GM23338 (cell line): ENCODE measurements around the gene TMPRSS13. TPM values are rescaled to one million over a fixed set of nuclear protein-coding genes. Genes with fewer than 3 reads are reported as not detected.

Experiments used
- ATAC-seq: fragments of 200-7000 bp; cut with Tn5 transposase; 3 replicates; pipeline ENCODE4 v1.9.1; 2020
- DNase-seq: peaks from one replicate; pipeline ENCODE4 v3.0.0-alpha.2; 2015; ENCODE audit warnings: low spot score
- H2AFZ ChIP-seq: fragments of 200-600 bp; sonication (generic); 2 replicates; pipeline ENCODE4 v1.8.0; 2016; ENCODE audit warnings: antibody characterized with exemption, mild to moderate bottlenecking, moderate library complexity
- H3F3A ChIP-seq: fragments of 200-600 bp; sonication (generic); replicated peaks from 2 replicates; pipeline ENCODE4 v1.8.0; 2017; ENCODE audit warnings: antibody characterized with exemption, mixed run types, low read depth
- H3K27ac ChIP-seq: fragments of 200-600 bp; sonication (generic); 2 replicates; pipeline ENCODE4 v1.6.1; 2016; ENCODE audit warnings: low read depth
- H3K27me3 ChIP-seq: fragments of 200-600 bp; sonication (generic); 2 replicates; pipeline ENCODE4 v1.8.0; 2016; ENCODE audit warnings: mild to moderate bottlenecking, mixed run types, moderate library complexity; ENCODE audit not compliant: insufficient read depth
- H3K36me3 ChIP-seq: fragments of 200-600 bp; sonication (generic); 2 replicates; pipeline ENCODE4 v1.8.0; 2016; ENCODE audit warnings: mild to moderate bottlenecking; ENCODE audit not compliant: insufficient read depth
- H3K4me1 ChIP-seq: fragments of 200-600 bp; sonication (generic); 2 replicates; pipeline ENCODE4 v1.8.0; 2016; ENCODE audit warnings: mild to moderate bottlenecking, moderate library complexity; ENCODE audit not compliant: insufficient read depth
- H3K4me2 ChIP-seq: fragments of 200-600 bp; sonication (generic); 2 replicates; pipeline ENCODE4 v1.7.1; 2017; ENCODE audit warnings: mixed run types
- H3K4me3 ChIP-seq: fragments of 200-600 bp; sonication (generic); 2 replicates; pipeline ENCODE4 v1.6.1; 2016; ENCODE audit warnings: mixed run types
- H3K79me2 ChIP-seq: fragments of 200-600 bp; sonication (generic); replicated peaks from 2 replicates; pipeline ENCODE4 v1.8.0; 2017; ENCODE audit warnings: mild to moderate bottlenecking; ENCODE audit not compliant: insufficient read depth
- H3K9me2 ChIP-seq: fragments of 200-600 bp; sonication (generic); 2 replicates; pipeline ENCODE4 v1.8.0; 2017; ENCODE audit not compliant: insufficient read depth
- H4K20me1 ChIP-seq: fragments of 200-600 bp; sonication (generic); replicated peaks from 2 replicates; pipeline ENCODE4 v1.8.0; 2017; ENCODE audit warnings: mild to moderate bottlenecking; ENCODE audit not compliant: insufficient read depth
- H3K27ac Mint-ChIP-seq: 2 replicates; pipeline ENCODE4 v1.8.0; 2020; ENCODE audit warnings: inconsistent platforms, mild to moderate bottlenecking, moderate library complexity, mixed read lengths
- H3K27me3 Mint-ChIP-seq: 3 replicates; pipeline ENCODE4 v1.8.0; 2022; ENCODE audit warnings: low read depth, mild to moderate bottlenecking, moderate library complexity, mixed read lengths, inconsistent platforms; ENCODE audit not compliant: insufficient read depth, poor library complexity
- H3K36me3 Mint-ChIP-seq: 3 replicates; pipeline ENCODE4 v1.8.0; 2021; ENCODE audit warnings: low read depth, mild to moderate bottlenecking, inconsistent platforms, moderate library complexity, mixed read lengths
- H3K4me1 Mint-ChIP-seq: 3 replicates; pipeline ENCODE4 v1.8.0; 2020; ENCODE audit warnings: mild to moderate bottlenecking, inconsistent platforms, mixed read lengths
- H3K4me3 Mint-ChIP-seq: 3 replicates; pipeline ENCODE4 v1.8.0; 2021; ENCODE audit warnings: moderate library complexity, mild to moderate bottlenecking, inconsistent platforms, mixed read lengths
- H3K9me3 Mint-ChIP-seq: 3 replicates; pipeline ENCODE4 v1.8.0; 2020; ENCODE audit warnings: moderate library complexity, mild to moderate bottlenecking, inconsistent platforms, mixed read lengths
- CREB1 ChIP-seq: fragments of 250-450 bp; sonication (Bioruptor Pico); IDR thresholded peaks from 2 replicates; pipeline ENCODE4 v1.5.0; 2020; ENCODE audit warnings: low read depth, mild to moderate bottlenecking, moderate library complexity
- CTCF ChIP-seq, 2 experiments: fragments of 200-600 bp in 1 of 2; sonication (generic) in 1 of 2; conservative IDR thresholded peaks; 2 replicates each; pipeline versions ENCODE4 v1.5.1 to v1.6.1; 2016 to 2017; ENCODE audit warnings: antibody characterized with exemption in 2 of 2, low read depth in 2 of 2, mild to moderate bottlenecking in 2 of 2, moderate library complexity in 1 of 2
- EZH2 ChIP-seq: fragments of 200-600 bp; sonication (generic); IDR thresholded peaks from one replicate; pipeline ENCODE4 v1.8.0; 2017; ENCODE audit warnings: antibody characterized with exemption, mild to moderate bottlenecking, low read depth; ENCODE audit not compliant: unreplicated experiment
- EZH2phosphoT487 ChIP-seq: fragments of 200-600 bp; sonication (generic); IDR thresholded peaks from one replicate; pipeline ENCODE4 v1.8.1; 2018; ENCODE audit warnings: antibody characterized with exemption; ENCODE audit not compliant: unreplicated experiment
- JUNB ChIP-seq: IDR thresholded peaks from one replicate; pipeline ENCODE4 v1.6.1; 2016; ENCODE audit warnings: antibody characterized with exemption; ENCODE audit not compliant: unreplicated experiment
- NANOG ChIP-seq: IDR thresholded peaks from 2 replicates; pipeline ENCODE4 v1.6.1; 2016; ENCODE audit warnings: antibody characterized with exemption, borderline replicate concordance
- POLR2AphosphoS5 ChIP-seq: IDR thresholded peaks from 2 replicates; pipeline ENCODE4 v1.6.1; 2016; ENCODE audit warnings: antibody characterized with exemption, low read depth
- REST ChIP-seq: IDR thresholded peaks from one replicate; pipeline ENCODE4 v1.6.1; 2018; ENCODE audit warnings: antibody characterized with exemption; ENCODE audit not compliant: unreplicated experiment
- STAT1 ChIP-seq: IDR thresholded peaks from one replicate; pipeline ENCODE4 v1.6.1; 2016; ENCODE audit warnings: antibody characterized with exemption; ENCODE audit not compliant: unreplicated experiment
- ZNF114 ChIP-seq: fragments of 250-450 bp; sonication (Bioruptor Pico); IDR thresholded peaks from 2 replicates; pipeline ENCODE4 v1.5.0; 2020; ENCODE audit warnings: mild to moderate bottlenecking, moderate library complexity
- ZNF331 ChIP-seq: fragments of 250-450 bp; sonication (Bioruptor Pico); IDR thresholded peaks from 2 replicates; pipeline ENCODE4 v1.5.0; 2020; ENCODE audit warnings: low read depth, mild to moderate bottlenecking, moderate library complexity
- polyA plus RNA-seq: library from polyadenylated mRNA; unstranded; fragments of >200 nt; fragmentation: Nextera tagmentation; extraction: Ambion mirVana; gene quantifications from 2 replicates; pipeline ENCODE4 v1.2.1, GENCODE V29; 2016
- total RNA-seq: library from RNA; depleted of rRNA; stranded (reverse); fragments of >200 nt; shearing (Covaris generic); gene quantifications from 2 replicates; pipeline ENCODE4 v1.2.3, GENCODE V29; 2014
- TF ChIP-seq, protein P1 (sequence below): fragments of 250-450 bp; sonication (Bioruptor Pico); IDR thresholded peaks from 2 replicates; pipeline ENCODE4 v1.5.0; 2020; ENCODE audit warnings: mild to moderate bottlenecking, moderate library complexity
- TF ChIP-seq, protein P2 (sequence below): IDR thresholded peaks from 2 replicates; pipeline ENCODE4 v1.6.1; 2016; ENCODE audit warnings: antibody characterized with exemption

TMPRSS13 gene
- total and polyA plus RNA-seq, 2 experiments from 2014 or later: 0.31 TPM; not detected in 1

- TF ChIP-seq, protein P1, sequence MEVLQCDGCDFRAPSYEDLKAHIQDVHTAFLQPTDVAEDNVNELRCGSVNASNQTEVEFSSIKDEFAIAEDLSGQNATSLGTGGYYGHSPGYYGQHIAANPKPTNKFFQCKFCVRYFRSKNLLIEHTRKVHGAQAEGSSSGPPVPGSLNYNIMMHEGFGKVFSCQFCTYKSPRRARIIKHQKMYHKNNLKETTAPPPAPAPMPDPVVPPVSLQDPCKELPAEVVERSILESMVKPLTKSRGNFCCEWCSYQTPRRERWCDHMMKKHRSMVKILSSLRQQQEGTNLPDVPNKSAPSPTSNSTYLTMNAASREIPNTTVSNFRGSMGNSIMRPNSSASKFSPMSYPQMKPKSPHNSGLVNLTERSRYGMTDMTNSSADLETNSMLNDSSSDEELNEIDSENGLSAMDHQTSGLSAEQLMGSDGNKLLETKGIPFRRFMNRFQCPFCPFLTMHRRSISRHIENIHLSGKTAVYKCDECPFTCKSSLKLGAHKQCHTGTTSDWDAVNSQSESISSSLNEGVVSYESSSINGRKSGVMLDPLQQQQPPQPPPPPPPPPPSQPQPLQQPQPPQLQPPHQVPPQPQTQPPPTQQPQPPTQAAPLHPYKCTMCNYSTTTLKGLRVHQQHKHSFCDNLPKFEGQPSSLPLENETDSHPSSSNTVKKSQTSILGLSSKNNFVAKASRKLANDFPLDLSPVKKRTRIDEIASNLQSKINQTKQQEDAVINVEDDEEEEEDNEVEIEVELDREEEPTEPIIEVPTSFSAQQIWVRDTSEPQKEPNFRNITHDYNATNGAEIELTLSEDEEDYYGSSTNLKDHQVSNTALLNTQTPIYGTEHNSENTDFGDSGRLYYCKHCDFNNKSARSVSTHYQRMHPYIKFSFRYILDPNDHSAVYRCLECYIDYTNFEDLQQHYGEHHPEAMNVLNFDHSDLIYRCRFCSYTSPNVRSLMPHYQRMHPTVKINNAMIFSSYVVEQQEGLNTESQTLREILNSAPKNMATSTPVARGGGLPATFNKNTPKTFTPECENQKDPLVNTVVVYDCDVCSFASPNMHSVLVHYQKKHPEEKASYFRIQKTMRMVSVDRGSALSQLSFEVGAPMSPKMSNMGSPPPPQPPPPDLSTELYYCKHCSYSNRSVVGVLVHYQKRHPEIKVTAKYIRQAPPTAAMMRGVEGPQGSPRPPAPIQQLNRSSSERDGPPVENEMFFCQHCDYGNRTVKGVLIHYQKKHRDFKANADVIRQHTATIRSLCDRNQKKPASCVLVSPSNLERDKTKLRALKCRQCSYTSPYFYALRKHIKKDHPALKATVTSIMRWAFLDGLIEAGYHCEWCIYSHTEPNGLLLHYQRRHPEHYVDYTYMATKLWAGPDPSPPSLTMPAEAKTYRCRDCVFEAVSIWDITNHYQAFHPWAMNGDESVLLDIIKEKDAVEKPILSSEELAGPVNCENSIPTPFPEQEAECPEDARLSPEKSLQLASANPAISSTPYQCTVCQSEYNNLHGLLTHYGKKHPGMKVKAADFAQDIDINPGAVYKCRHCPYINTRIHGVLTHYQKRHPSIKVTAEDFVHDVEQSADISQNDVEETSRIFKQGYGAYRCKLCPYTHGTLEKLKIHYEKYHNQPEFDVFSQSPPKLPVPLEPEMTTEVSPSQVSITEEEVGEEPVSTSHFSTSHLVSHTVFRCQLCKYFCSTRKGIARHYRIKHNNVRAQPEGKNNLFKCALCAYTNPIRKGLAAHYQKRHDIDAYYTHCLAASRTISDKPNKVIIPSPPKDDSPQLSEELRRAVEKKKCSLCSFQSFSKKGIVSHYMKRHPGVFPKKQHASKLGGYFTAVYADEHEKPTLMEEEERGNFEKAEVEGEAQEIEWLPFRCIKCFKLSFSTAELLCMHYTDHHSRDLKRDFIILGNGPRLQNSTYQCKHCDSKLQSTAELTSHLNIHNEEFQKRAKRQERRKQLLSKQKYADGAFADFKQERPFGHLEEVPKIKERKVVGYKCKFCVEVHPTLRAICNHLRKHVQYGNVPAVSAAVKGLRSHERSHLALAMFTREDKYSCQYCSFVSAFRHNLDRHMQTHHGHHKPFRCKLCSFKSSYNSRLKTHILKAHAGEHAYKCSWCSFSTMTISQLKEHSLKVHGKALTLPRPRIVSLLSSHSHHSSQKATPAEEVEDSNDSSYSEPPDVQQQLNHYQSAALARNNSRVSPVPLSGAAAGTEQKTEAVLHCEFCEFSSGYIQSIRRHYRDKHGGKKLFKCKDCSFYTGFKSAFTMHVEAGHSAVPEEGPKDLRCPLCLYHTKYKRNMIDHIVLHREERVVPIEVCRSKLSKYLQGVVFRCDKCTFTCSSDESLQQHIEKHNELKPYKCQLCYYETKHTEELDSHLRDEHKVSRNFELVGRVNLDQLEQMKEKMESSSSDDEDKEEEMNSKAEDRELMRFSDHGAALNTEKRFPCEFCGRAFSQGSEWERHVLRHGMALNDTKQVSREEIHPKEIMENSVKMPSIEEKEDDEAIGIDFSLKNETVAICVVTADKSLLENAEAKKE: no peak
- TF ChIP-seq EZH2 (no peak), JUNB (no peak), CREB1 (CRISPR knock-in tag) (no peak), STAT1 (no peak)
Observed at GRCh38 chr11:117891362-117891761, 37.8 kb downstream of the TMPRSS13 start (continued).

DNA sequence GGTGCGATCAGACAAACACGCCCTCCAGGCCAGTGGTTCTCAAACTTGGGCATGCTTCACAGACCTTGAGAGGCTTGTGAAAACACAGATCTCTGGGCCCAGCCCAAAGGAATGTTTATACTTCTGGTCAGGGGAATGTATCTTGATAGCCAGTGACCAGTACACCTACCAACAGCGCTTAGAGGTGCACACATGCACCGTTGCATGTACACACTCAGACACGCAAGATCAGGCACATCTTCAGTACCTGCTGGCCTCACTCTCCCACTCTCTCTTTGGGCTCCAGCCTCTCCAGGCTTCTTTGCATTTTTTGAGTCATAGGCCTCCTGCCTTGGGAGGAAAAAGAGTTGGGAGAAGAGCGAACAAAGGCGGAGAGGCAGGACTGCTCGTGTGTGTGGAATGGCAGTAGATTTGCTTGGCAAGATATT, 41.0 kb downstream of the TMPRSS13 start:
- Histone ChIP-seq H3K27ac (no peak overlapping the region), H3K9me2 (no peaks in the 10 kb centered on the region), H3F3A (no peaks in the 10 kb centered on the region), H2AFZ (peak overlapping the region; percentile 81; the same call in 1 of the 2 replicates), H3K4me1 (no peaks in the 10 kb centered on the region), H3K4me3 (no peak overlapping the region), H4K20me1 (no peaks in the 10 kb centered on the region), H3K36me3 (no peaks in the 10 kb centered on the region), H3K4me2 (no peak overlapping the region), H3K27me3 (no peaks in the 10 kb centered on the region), H3K79me2 (no peaks in the 10 kb centered on the region)
- H3K9me3 Mint-ChIP-seq: no peaks in the 10 kb centered on the region
- H3K4me3 Mint-ChIP-seq: no peak overlapping the region
- no peaks in the 10 kb centered on the region for H3K36me3 Mint-ChIP-seq
- DNase-seq: no peak
- ATAC-seq: no peak
- H3K27me3 Mint-ChIP-seq: no peaks in the 10 kb centered on the region
- H3K4me1 Mint-ChIP-seq: peaks cover 11% of the 10 kb centered on the region
- no peak overlapping the region for H3K27ac Mint-ChIP-seq
- TF ChIP-seq REST (no peak), ZNF114 (no peak), ZNF331 (no peak), EZH2phosphoT487 (no peak), NANOG (no peak), JUNB (no peak), POLR2AphosphoS5 (no peak), CTCF (conservative IDR thresholded peaks at IDR 0.05; ENCODE audit: low read depth in 2 of 2) (no peak)
- TF ChIP-seq, protein P2, sequence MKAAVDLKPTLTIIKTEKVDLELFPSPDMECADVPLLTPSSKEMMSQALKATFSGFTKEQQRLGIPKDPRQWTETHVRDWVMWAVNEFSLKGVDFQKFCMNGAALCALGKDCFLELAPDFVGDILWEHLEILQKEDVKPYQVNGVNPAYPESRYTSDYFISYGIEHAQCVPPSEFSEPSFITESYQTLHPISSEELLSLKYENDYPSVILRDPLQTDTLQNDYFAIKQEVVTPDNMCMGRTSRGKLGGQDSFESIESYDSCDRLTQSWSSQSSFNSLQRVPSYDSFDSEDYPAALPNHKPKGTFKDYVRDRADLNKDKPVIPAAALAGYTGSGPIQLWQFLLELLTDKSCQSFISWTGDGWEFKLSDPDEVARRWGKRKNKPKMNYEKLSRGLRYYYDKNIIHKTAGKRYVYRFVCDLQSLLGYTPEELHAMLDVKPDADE: no peak
